Measurements from ENCODE around the gene GALR3. TPM values are rescaled to one million over a fixed set of nuclear protein-coding genes. Genes with fewer than 3 reads are reported as not detected.

Gene GALR3
- total and polyA plus RNA-seq, 2 experiments from 2014 or later, result 1.0 TPM; not detected in 1

GRCh38 chr22:37778370-37779009 is 44.7 kb upstream of the GALR3 start:
- TF ChIP-seq CTCF (IDR thresholded peaks at IDR 0.05; ENCODE audit: low read depth, low read length), result no peak
- Histone ChIP-seq H3K9me3 (ENCODE audit: low read depth) (no peaks in the 10 kb centered on the region), H3K36me3 (no peaks in the 10 kb centered on the region), H3K27me3 (no peaks in the 10 kb centered on the region), H3K4me1 (ENCODE audit: low read depth) (no peaks in the 10 kb centered on the region), H3K4me3 (no peak overlapping the region), H3K27ac (no peak overlapping the region)
- DNase-seq (ENCODE audit: low read depth in 1 of 2, low spot score in 1 of 2), result no peak

GRCh38 chr22:37781434-37782059 is 41.6 kb upstream of the GALR3 start:
- DNase-seq (ENCODE audit: low read depth in 1 of 2, low spot score in 1 of 2), result no peak
- H3K9me3 ChIP-seq (ENCODE audit: low read depth), result no peaks in the 10 kb centered on the region
- no peak overlapping the region for H3K4me3 ChIP-seq
- no peaks in the 10 kb centered on the region for H3K36me3 ChIP-seq
- no peak overlapping the region for H3K27ac ChIP-seq
- H3K4me1 ChIP-seq (ENCODE audit: low read depth), result no peaks in the 10 kb centered on the region
- peak; percentile 35 for TF ChIP-seq CTCF (IDR thresholded peaks at IDR 0.05; ENCODE audit: low read depth, low read length)
- no peaks in the 10 kb centered on the region for H3K27me3 ChIP-seq

GRCh38 chr22:37782340-37783168 is 40.6 kb upstream of the GALR3 start:
- Histone ChIP-seq H3K27ac (no peak overlapping the region), H3K4me1 (ENCODE audit: low read depth) (no peaks in the 10 kb centered on the region), H3K36me3 (no peaks in the 10 kb centered on the region), H3K27me3 (no peaks in the 10 kb centered on the region), H3K4me3 (no peak overlapping the region), H3K9me3 (ENCODE audit: low read depth) (no peaks in the 10 kb centered on the region)
- DNase-seq (ENCODE audit: low read depth in 1 of 2, low spot score in 1 of 2), result no peak
- TF ChIP-seq CTCF (IDR thresholded peaks at IDR 0.05; ENCODE audit: low read depth, low read length), result no peak

- no peak for DNase-seq (ENCODE audit: low read depth in 1 of 2, low spot score in 1 of 2)
- no peak for TF ChIP-seq CTCF (IDR thresholded peaks at IDR 0.05; ENCODE audit: low read depth, low read length)
- Histone ChIP-seq H3K4me1 (ENCODE audit: low read depth) (no peaks in the 10 kb centered on the region), H3K27ac (no peak overlapping the region), H3K27me3 (no peaks in the 10 kb centered on the region), H3K36me3 (no peaks in the 10 kb centered on the region), H3K9me3 (ENCODE audit: low read depth) (no peaks in the 10 kb centered on the region), H3K4me3 (no peak overlapping the region)
These were observed 38.2 kb upstream of the GALR3 start for GRCh38 chr22:37784829-37785495.

GRCh38 chr22:37790234-37790633 is 32.9 kb upstream of the GALR3 start:
- Histone ChIP-seq H3K4me3 (no peak overlapping the region), H3K4me1 (ENCODE audit: low read depth) (no peaks in the 10 kb centered on the region), H3K27me3 (no peaks in the 10 kb centered on the region), H3K9me3 (ENCODE audit: low read depth) (no peaks in the 10 kb centered on the region), H3K27ac (no peak overlapping the region), H3K36me3 (no peaks in the 10 kb centered on the region)
- DNase-seq (ENCODE audit: low read depth in 1 of 2, low spot score in 1 of 2), result no peak
- TF ChIP-seq CTCF (IDR thresholded peaks at IDR 0.05; ENCODE audit: low read depth, low read length), result no peak

Measured in cardiac muscle cell (in vitro differentiated cells and primary cell).